ENCODE data around the gene EIF4EBP2. TPM values are rescaled to one million over a fixed set of nuclear protein-coding genes. Genes with fewer than 3 reads are reported as not detected.

Gene EIF4EBP2
- total and polyA plus RNA-seq, 9 donors, result 37.7 to 99.2 (median 72.5) TPM

DNA sequence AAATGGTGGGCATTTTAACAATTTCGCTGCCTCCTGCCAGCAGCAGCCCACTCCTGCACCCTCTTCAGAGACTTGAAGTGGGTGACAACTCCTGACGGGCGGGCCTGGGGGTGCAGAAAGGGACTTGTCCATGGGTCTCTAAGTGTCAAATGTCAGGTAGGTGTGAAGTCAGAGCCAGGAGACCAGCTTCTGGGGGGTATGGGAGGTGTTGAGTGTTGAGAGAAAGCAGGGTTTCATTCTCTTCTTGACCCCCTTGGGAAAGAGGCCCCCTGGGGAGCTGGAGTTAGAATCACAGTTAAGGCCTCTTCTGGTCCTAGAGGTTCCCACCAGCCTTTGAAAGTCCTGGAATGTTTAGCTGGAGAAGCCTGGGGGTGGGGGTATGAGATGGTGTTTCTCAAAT, 63.0 kb downstream of the EIF4EBP2 start:
- intact Hi-C loops (cut with DNase I), result loop anchor here in 2 of 4 donors (10.0 kb wide), 1 partner anchor 288 kb away; no protein-coding TSS in a partner anchor
- WGBS, 3 donors, result 91 to 98% (median 92%) methylated on average over 3 of the region's 3 CpGs
- no peaks in the 10 kb centered on the region for H3K27me3 ChIP-seq
- no peaks in the 10 kb centered on the region for H3K36me3 ChIP-seq
- no peaks in the 10 kb centered on the region for H3K4me1 ChIP-seq (ENCODE audit: insufficient read depth)
- no peak for DNase-seq
- H3K27ac ChIP-seq, result no peak overlapping the region
- TF ChIP-seq, protein P1, sequence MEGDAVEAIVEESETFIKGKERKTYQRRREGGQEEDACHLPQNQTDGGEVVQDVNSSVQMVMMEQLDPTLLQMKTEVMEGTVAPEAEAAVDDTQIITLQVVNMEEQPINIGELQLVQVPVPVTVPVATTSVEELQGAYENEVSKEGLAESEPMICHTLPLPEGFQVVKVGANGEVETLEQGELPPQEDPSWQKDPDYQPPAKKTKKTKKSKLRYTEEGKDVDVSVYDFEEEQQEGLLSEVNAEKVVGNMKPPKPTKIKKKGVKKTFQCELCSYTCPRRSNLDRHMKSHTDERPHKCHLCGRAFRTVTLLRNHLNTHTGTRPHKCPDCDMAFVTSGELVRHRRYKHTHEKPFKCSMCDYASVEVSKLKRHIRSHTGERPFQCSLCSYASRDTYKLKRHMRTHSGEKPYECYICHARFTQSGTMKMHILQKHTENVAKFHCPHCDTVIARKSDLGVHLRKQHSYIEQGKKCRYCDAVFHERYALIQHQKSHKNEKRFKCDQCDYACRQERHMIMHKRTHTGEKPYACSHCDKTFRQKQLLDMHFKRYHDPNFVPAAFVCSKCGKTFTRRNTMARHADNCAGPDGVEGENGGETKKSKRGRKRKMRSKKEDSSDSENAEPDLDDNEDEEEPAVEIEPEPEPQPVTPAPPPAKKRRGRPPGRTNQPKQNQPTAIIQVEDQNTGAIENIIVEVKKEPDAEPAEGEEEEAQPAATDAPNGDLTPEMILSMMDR (IDR thresholded peaks at IDR 0.05), result no peak
- TF ChIP-seq POLR2A (IDR thresholded peaks at IDR 0.05) (no peak), EP300 (IDR thresholded peaks at IDR 0.05) (no peak)
- no peaks in the 10 kb centered on the region for H3K9me3 ChIP-seq
- H3K4me3 ChIP-seq, result no peak overlapping the region

DNA sequence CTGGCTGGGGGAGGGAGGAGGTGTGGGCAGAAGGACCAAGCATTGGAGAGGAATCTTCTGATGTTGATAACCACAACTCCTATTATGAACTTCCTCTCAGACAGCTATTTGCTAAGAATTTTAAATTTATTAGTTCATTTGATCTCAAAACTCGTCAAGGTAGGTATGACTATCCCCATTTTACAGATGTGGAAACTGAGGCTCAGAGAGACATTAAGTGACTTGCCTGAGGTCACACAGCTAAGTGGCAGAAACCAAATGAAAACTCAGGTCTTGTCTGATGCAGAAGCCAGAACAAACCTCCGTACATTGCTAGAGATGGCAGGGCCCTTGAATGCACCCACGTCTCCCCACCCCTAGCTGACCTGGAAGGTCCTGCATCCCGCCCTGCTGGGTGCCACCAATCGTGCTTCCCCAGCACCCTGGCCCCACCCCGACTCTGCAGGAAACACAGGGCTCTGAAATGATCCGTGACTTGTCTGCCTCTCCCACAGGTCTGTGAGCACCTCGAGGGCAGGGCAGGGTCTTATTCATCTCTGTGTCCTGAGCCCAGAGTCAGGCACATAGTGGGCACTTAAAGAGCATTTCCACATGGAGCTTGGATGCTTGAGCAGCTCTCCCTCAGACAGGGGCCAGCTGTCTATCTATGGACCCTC, 69.0 kb downstream of the EIF4EBP2 start:
- intact Hi-C loops (cut with DNase I), result no loop called here
- peaks cover 1% of the 10 kb centered on the region for H3K4me1 ChIP-seq (ENCODE audit: insufficient read depth)
- no peak overlapping the region for H3K27ac ChIP-seq
- H3K36me3 ChIP-seq, result no peaks in the 10 kb centered on the region
- TF ChIP-seq EP300 (IDR thresholded peaks at IDR 0.05) (no peak), POLR2A (IDR thresholded peaks at IDR 0.05) (no peak)
- TF ChIP-seq, protein P1 (IDR thresholded peaks at IDR 0.05), result no peak
- no peak overlapping the region for H3K4me3 ChIP-seq
- no peak for DNase-seq
- no peaks in the 10 kb centered on the region for H3K9me3 ChIP-seq
- 82 to 90% (median 89%) methylated on average over 8 of the region's 8 CpGs for WGBS, 3 donors
- H3K27me3 ChIP-seq, result no peaks in the 10 kb centered on the region

DNA sequence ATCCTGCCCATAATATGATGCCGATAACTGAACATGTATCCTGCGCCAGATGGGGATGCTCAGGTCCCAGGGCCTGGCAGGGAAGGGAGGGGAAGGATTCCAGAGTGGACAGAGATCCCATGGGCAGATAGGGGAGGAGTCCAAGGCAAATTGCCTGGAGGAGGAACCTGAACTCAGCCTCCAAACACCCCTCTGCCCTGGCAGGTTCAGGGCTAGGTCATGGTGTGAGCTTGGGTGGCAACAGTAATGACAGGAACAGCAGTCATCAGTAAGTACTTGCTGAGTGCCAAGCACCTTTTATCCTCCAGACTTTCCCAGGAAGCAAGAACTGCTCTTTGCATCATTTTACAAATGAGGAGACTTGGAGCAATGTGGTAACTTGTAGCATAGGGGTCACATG, 70.8 kb downstream of the EIF4EBP2 start:
- Histone ChIP-seq H3K27ac (no peak overlapping the region), H3K9me3 (no peaks in the 10 kb centered on the region), H3K4me1 (ENCODE audit: insufficient read depth) (peaks cover 4% of the 10 kb centered on the region), H3K36me3 (no peaks in the 10 kb centered on the region), H3K27me3 (no peaks in the 10 kb centered on the region), H3K4me3 (no peak overlapping the region)
- 91 to 94% (median 94%) methylated on average over 2 of the region's 2 CpGs for WGBS, 3 donors
- intact Hi-C loops (cut with DNase I), result no loop called here
- TF ChIP-seq EP300 (IDR thresholded peaks at IDR 0.05) (no peak), POLR2A (IDR thresholded peaks at IDR 0.05) (no peak)
- TF ChIP-seq, protein P1 (IDR thresholded peaks at IDR 0.05), result no peak
- DNase-seq, result no peak

DNA sequence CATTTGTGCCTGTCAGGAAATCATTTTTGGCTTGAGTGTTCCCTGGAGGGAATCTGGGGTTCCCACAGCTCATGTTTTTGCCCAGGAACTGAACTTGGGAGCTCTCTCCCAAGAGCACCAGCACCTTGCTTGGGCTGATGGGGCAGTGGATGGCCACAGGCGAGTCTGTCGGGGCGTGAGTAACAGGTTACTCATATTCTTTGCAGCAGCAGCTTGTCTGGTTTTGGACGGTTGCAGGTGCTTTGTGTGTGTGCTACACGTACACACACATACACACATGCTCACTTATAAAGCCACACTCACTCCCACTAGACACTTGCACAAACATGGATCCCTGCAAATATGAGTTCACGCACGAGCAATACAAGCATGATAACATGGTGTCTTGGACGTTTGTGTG, 71.7 kb downstream of the EIF4EBP2 start:
- TF ChIP-seq, protein P1 (IDR thresholded peaks at IDR 0.05), result no peak
- TF ChIP-seq EP300 (IDR thresholded peaks at IDR 0.05), result no peak
- no peak for TF ChIP-seq POLR2A (IDR thresholded peaks at IDR 0.05)
- no peaks in the 10 kb centered on the region for H3K27me3 ChIP-seq
- no peak overlapping the region for H3K4me3 ChIP-seq
- no peak for DNase-seq
- intact Hi-C loops (cut with DNase I), result no loop called here
- 82 to 83% (median 83%) methylated on average over 8 of the region's 8 CpGs for WGBS, 3 donors
- no peaks in the 10 kb centered on the region for H3K36me3 ChIP-seq
- no peaks in the 10 kb centered on the region for H3K9me3 ChIP-seq
- H3K27ac ChIP-seq, result no peak overlapping the region
- H3K4me1 ChIP-seq (ENCODE audit: insufficient read depth), result peaks cover 7% of the 10 kb centered on the region
